GM23338 (cell line): ENCODE results near the gene KIAA1614. TPM values are rescaled to one million over a fixed set of nuclear protein-coding genes. Genes with fewer than 3 reads are reported as not detected.
A peak's percentile ranks its signal among the peaks of the same experiment; 100 is the strongest.

Source experiments
- ATAC-seq: fragments of 200-7000 bp; cut with Tn5 transposase; 3 replicates; pipeline ENCODE4 v1.9.1; 2020
- DNase-seq: peaks from one replicate; pipeline ENCODE4 v3.0.0-alpha.2; 2015; ENCODE audit warnings: low spot score
- H2AFZ ChIP-seq: fragments of 200-600 bp; sonication (generic); 2 replicates; pipeline ENCODE4 v1.8.0; 2016; ENCODE audit warnings: antibody characterized with exemption, mild to moderate bottlenecking, moderate library complexity
- H3F3A ChIP-seq: fragments of 200-600 bp; sonication (generic); replicated peaks from 2 replicates; pipeline ENCODE4 v1.8.0; 2017; ENCODE audit warnings: antibody characterized with exemption, mixed run types, low read depth
- H3K27ac ChIP-seq: fragments of 200-600 bp; sonication (generic); 2 replicates; pipeline ENCODE4 v1.6.1; 2016; ENCODE audit warnings: low read depth
- H3K27me3 ChIP-seq: fragments of 200-600 bp; sonication (generic); 2 replicates; pipeline ENCODE4 v1.8.0; 2016; ENCODE audit warnings: mild to moderate bottlenecking, mixed run types, moderate library complexity; ENCODE audit not compliant: insufficient read depth
- H3K36me3 ChIP-seq: fragments of 200-600 bp; sonication (generic); 2 replicates; pipeline ENCODE4 v1.8.0; 2016; ENCODE audit warnings: mild to moderate bottlenecking; ENCODE audit not compliant: insufficient read depth
- H3K4me1 ChIP-seq: fragments of 200-600 bp; sonication (generic); 2 replicates; pipeline ENCODE4 v1.8.0; 2016; ENCODE audit warnings: mild to moderate bottlenecking, moderate library complexity; ENCODE audit not compliant: insufficient read depth
- H3K4me2 ChIP-seq: fragments of 200-600 bp; sonication (generic); 2 replicates; pipeline ENCODE4 v1.7.1; 2017; ENCODE audit warnings: mixed run types
- H3K4me3 ChIP-seq: fragments of 200-600 bp; sonication (generic); 2 replicates; pipeline ENCODE4 v1.6.1; 2016; ENCODE audit warnings: mixed run types
- H3K79me2 ChIP-seq: fragments of 200-600 bp; sonication (generic); replicated peaks from 2 replicates; pipeline ENCODE4 v1.8.0; 2017; ENCODE audit warnings: mild to moderate bottlenecking; ENCODE audit not compliant: insufficient read depth
- H3K9me2 ChIP-seq: fragments of 200-600 bp; sonication (generic); 2 replicates; pipeline ENCODE4 v1.8.0; 2017; ENCODE audit not compliant: insufficient read depth
- H4K20me1 ChIP-seq: fragments of 200-600 bp; sonication (generic); replicated peaks from 2 replicates; pipeline ENCODE4 v1.8.0; 2017; ENCODE audit warnings: mild to moderate bottlenecking; ENCODE audit not compliant: insufficient read depth
- H3K27ac Mint-ChIP-seq: 2 replicates; pipeline ENCODE4 v1.8.0; 2020; ENCODE audit warnings: inconsistent platforms, mild to moderate bottlenecking, moderate library complexity, mixed read lengths
- H3K27me3 Mint-ChIP-seq: 3 replicates; pipeline ENCODE4 v1.8.0; 2022; ENCODE audit warnings: low read depth, mild to moderate bottlenecking, moderate library complexity, mixed read lengths, inconsistent platforms; ENCODE audit not compliant: insufficient read depth, poor library complexity
- H3K36me3 Mint-ChIP-seq: 3 replicates; pipeline ENCODE4 v1.8.0; 2021; ENCODE audit warnings: low read depth, mild to moderate bottlenecking, inconsistent platforms, moderate library complexity, mixed read lengths
- H3K4me1 Mint-ChIP-seq: 3 replicates; pipeline ENCODE4 v1.8.0; 2020; ENCODE audit warnings: mild to moderate bottlenecking, inconsistent platforms, mixed read lengths
- H3K4me3 Mint-ChIP-seq: 3 replicates; pipeline ENCODE4 v1.8.0; 2021; ENCODE audit warnings: moderate library complexity, mild to moderate bottlenecking, inconsistent platforms, mixed read lengths
- H3K9me3 Mint-ChIP-seq: 3 replicates; pipeline ENCODE4 v1.8.0; 2020; ENCODE audit warnings: moderate library complexity, mild to moderate bottlenecking, inconsistent platforms, mixed read lengths
- CREB1 ChIP-seq: fragments of 250-450 bp; sonication (Bioruptor Pico); IDR thresholded peaks from 2 replicates; pipeline ENCODE4 v1.5.0; 2020; ENCODE audit warnings: low read depth, mild to moderate bottlenecking, moderate library complexity
- CTCF ChIP-seq, 2 experiments: fragments of 200-600 bp in 1 of 2; sonication (generic) in 1 of 2; conservative IDR thresholded peaks; 2 replicates each; pipeline versions ENCODE4 v1.5.1 to v1.6.1; 2016 to 2017; ENCODE audit warnings: antibody characterized with exemption in 2 of 2, low read depth in 2 of 2, mild to moderate bottlenecking in 2 of 2, moderate library complexity in 1 of 2
- POLR2AphosphoS5 ChIP-seq: IDR thresholded peaks from 2 replicates; pipeline ENCODE4 v1.6.1; 2016; ENCODE audit warnings: antibody characterized with exemption, low read depth
- STAT1 ChIP-seq: IDR thresholded peaks from one replicate; pipeline ENCODE4 v1.6.1; 2016; ENCODE audit warnings: antibody characterized with exemption; ENCODE audit not compliant: unreplicated experiment
- ZNF462 ChIP-seq: fragments of 250-450 bp; sonication (Bioruptor Pico); IDR thresholded peaks from 2 replicates; pipeline ENCODE4 v1.5.0; 2020; ENCODE audit warnings: mild to moderate bottlenecking, moderate library complexity
- polyA plus RNA-seq: library from polyadenylated mRNA; unstranded; fragments of >200 nt; fragmentation: Nextera tagmentation; extraction: Ambion mirVana; gene quantifications from 2 replicates; pipeline ENCODE4 v1.2.1, GENCODE V29; 2016
- total RNA-seq: library from RNA; depleted of rRNA; stranded (reverse); fragments of >200 nt; shearing (Covaris generic); gene quantifications from 2 replicates; pipeline ENCODE4 v1.2.3, GENCODE V29; 2014
- TF ChIP-seq, protein P1 (sequence below): IDR thresholded peaks from one replicate; pipeline ENCODE4 v1.6.1; 2018; ENCODE audit warnings: antibody characterized with exemption; ENCODE audit not compliant: unreplicated experiment

KIAA1614 gene
- total and polyA plus RNA-seq, 2 experiments from 2014 or later, result 1.1 to 1.8 TPM

DNA sequence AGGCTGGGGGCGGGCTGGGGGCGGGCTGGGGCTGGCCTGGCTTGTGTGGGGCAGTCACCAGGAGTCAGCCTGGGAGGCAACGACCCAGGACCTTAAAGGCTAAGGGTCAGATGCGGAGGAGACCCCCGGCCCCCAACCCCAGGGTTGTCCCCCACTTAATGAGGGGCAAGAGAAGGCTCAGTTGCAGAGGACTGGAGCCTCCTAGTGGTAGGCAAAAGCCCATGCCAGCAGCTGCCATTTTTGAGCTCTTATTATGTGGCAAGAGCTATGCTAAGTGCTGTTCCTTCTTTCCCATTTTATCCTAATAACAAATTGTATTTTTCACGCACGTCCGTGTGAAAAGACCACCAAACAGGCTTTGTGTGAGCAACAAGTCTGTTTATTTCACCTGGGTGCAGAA is 8.0 kb downstream of the KIAA1614 start:
- Histone ChIP-seq H2AFZ (no peak overlapping the region), H3K27ac (no peak overlapping the region), H3K79me2 (no peaks in the 10 kb centered on the region), H4K20me1 (no peaks in the 10 kb centered on the region), H3F3A (no peaks in the 10 kb centered on the region), H3K4me2 (no peak overlapping the region), H3K36me3 (no peaks in the 10 kb centered on the region), H3K9me2 (peaks cover 6% of the 10 kb centered on the region; the same call in 1 of the 2 replicates), H3K4me1 (peaks cover 37% of the 10 kb centered on the region), H3K4me3 (no peak overlapping the region), H3K27me3 (no peaks in the 10 kb centered on the region)
- Mint-ChIP-seq H3K4me3 (no peak overlapping the region), H3K9me3 (no peaks in the 10 kb centered on the region; the same call in 2 of the 3 replicates), H3K36me3 (no peaks in the 10 kb centered on the region), H3K27me3 (peaks cover 12% of the 10 kb centered on the region), H3K27ac (no peak overlapping the region), H3K4me1 (peaks cover 59% of the 10 kb centered on the region)
- TF ChIP-seq, protein P1, sequence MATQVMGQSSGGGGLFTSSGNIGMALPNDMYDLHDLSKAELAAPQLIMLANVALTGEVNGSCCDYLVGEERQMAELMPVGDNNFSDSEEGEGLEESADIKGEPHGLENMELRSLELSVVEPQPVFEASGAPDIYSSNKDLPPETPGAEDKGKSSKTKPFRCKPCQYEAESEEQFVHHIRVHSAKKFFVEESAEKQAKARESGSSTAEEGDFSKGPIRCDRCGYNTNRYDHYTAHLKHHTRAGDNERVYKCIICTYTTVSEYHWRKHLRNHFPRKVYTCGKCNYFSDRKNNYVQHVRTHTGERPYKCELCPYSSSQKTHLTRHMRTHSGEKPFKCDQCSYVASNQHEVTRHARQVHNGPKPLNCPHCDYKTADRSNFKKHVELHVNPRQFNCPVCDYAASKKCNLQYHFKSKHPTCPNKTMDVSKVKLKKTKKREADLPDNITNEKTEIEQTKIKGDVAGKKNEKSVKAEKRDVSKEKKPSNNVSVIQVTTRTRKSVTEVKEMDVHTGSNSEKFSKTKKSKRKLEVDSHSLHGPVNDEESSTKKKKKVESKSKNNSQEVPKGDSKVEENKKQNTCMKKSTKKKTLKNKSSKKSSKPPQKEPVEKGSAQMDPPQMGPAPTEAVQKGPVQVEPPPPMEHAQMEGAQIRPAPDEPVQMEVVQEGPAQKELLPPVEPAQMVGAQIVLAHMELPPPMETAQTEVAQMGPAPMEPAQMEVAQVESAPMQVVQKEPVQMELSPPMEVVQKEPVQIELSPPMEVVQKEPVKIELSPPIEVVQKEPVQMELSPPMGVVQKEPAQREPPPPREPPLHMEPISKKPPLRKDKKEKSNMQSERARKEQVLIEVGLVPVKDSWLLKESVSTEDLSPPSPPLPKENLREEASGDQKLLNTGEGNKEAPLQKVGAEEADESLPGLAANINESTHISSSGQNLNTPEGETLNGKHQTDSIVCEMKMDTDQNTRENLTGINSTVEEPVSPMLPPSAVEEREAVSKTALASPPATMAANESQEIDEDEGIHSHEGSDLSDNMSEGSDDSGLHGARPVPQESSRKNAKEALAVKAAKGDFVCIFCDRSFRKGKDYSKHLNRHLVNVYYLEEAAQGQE, result no peak
- TF ChIP-seq POLR2AphosphoS5, result no peak
- peak; percentile 61 to 73 for TF ChIP-seq CTCF (conservative IDR thresholded peaks at IDR 0.05; ENCODE audit: low read depth in 2 of 2)
- TF ChIP-seq STAT1, result no peak
- ATAC-seq, result no peak
- peak; percentile 46 for DNase-seq

DNA sequence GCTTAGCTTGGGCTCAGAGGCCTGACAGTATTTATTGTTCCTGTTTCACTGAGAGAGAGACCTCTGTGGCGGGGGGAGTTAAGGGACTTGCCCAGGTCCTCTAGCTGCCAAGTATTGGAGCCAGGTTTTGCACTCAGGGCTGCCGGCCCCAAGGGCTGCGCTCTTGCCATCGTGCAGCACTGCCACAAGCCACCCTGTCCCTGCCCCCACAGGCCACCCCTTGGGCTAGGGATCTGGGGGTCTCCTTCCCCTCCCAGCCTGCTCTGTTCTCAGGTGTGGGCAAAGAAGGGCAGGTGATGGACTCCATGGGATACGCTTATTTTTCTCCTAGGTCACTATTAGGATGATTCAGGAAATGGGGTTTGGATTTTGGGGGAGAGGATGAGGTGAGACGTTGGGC is 8.7 kb downstream of the KIAA1614 start:
- Mint-ChIP-seq H3K4me3 (no peak overlapping the region), H3K36me3 (no peaks in the 10 kb centered on the region), H3K27ac (peak overlapping the region; percentile 79), H3K4me1 (peaks cover 64% of the 10 kb centered on the region), H3K27me3 (peaks cover 12% of the 10 kb centered on the region), H3K9me3 (no peaks in the 10 kb centered on the region; the same call in 2 of the 3 replicates)
- Histone ChIP-seq H3K4me1 (peaks cover 44% of the 10 kb centered on the region), H3F3A (no peaks in the 10 kb centered on the region), H3K4me3 (no peak overlapping the region), H3K36me3 (no peaks in the 10 kb centered on the region), H4K20me1 (no peaks in the 10 kb centered on the region), H3K27ac (peak overlapping the region; percentile 68; the same call in 1 of the 2 replicates), H3K4me2 (no peak overlapping the region), H2AFZ (no peak overlapping the region), H3K9me2 (peaks cover 6% of the 10 kb centered on the region; the same call in 1 of the 2 replicates), H3K27me3 (no peaks in the 10 kb centered on the region), H3K79me2 (no peaks in the 10 kb centered on the region)
- no peak for DNase-seq
- TF ChIP-seq CREB1 (CRISPR knock-in tag) (no peak), ZNF462 (CRISPR knock-in tag) (no peak)
- TF ChIP-seq, protein P1, result no peak
- no peak for ATAC-seq
